Pancreas (tissue), 10 donors: ENCODE data around the gene LIN7B. TPM values are rescaled to one million over a fixed set of nuclear protein-coding genes. Genes with fewer than 3 reads are reported as not detected.
A peak's percentile ranks its signal among the peaks of the same experiment; 100 is the strongest.

Experiments used
- ATAC-seq, 4 donors: fragments of 200-7000 bp; cut with Tn5 transposase; one replicate each; pipeline versions ENCODE4 v1.8.0 to v1.9.1; 2020; ENCODE audit warnings: mild to moderate bottlenecking in 4 of 4, moderate library complexity in 4 of 4
- DNase-seq, 6 donors: peaks; one replicate each; pipeline ENCODE4 v3.0.0-alpha.2; 2020
- FAIRE-seq: peaks from 2 replicates; lab custom pipeline; 2012; peaks lifted over from hg19 to GRCh38; lab: Jason Lieb, UNC
- H3K27ac ChIP-seq, 4 donors: fragments of 200-600 bp; sonication (generic); 1 replicate in 3 of 4; 2 replicates in 1 of 4; pipeline versions ENCODE4 v1.5.0 to v1.8.0; 2020
- H3K27me3 ChIP-seq, 4 donors: fragments of 200-600 bp; one replicate each; pipeline ENCODE4 v1.8.0; 2021
- H3K36me3 ChIP-seq, 3 donors: fragments of 200-600 bp; sonication (generic) in 1 of 3; one replicate each; pipeline versions ENCODE4 v1.5.0 to v1.8.0; 2020 to 2021
- H3K4me1 ChIP-seq, 3 donors: fragments of 200-600 bp; one replicate each; pipeline ENCODE4 v1.8.0; 2021
- H3K4me3 ChIP-seq, 4 donors: fragments of 200-600 bp; sonication (generic) in 2 of 4; one replicate each; pipeline versions ENCODE4 v1.5.0 to v1.8.0; 2020 to 2021
- H3K9me3 ChIP-seq, 4 donors: fragments of 200-600 bp; one replicate each; pipeline ENCODE4 v1.8.0; 2021
- CTCF ChIP-seq, 4 donors: fragments of 200-600 bp; sonication (generic) in 3 of 4; IDR thresholded peaks; one replicate each; pipeline versions ENCODE4 v1.5.0 to v1.8.0; 2021; ENCODE audit warnings: antibody characterized with exemption in 4 of 4
- WGBS, 2 donors: extraction: QIAGEN DNeasy Blood & Tissue Kit; methylation state at CpG; one replicate each; pipeline ENCODE4 v1.1.7; 2013; 5-methylcytosine and 5-hydroxymethylcytosine counted together
- intact Hi-C, 3 donors: fragments of 100-400 bp; cut with DNase I; formaldehyde crosslinking; loops; one replicate each; pipeline versions ENCODE4 v1.11.1 to v1.14.2; 2022
- polyA plus RNA-seq, 2 donors: library from polyadenylated mRNA; stranded (reverse); fragments of 200-250 nt; gene quantifications; one replicate each; pipeline ENCODE4 v1.2.3, GENCODE V29; 2013
- total RNA-seq, 6 donors: library from RNA; stranded (reverse); fragmentation: NEBNext Ultra II Directional in 4 of 6; extraction: Animal tissue kit (Norgen Biotek cat#: 25700) in 4 of 6; gene quantifications; one replicate each; pipeline versions ENCODE4 v1.2.1 to v1.2.4, GENCODE V29; 2021 to 2023
- donor health status: healthy with polysubstance abuse.
- donor health status: DM: no; HTN: no; CAD: no; lungs with moderate emphysema.
- donor health status: DM: no; HTN: no; CAD: no.
- donor health status: control.
- donor health status: control.
- donor health status: Bipolar disorder and iron deficiency.
- donor health status: DM: yes; HTN: yes; CAD: no.
- donor health status: DM: no; HTN: no; CAD: no.
- donor health status: DM: no; HTN: no; CAD: no.
- donor health status: DM: yes; HTN: yes; CAD: no.

LIN7B gene
- total and polyA plus RNA-seq, 8 donors: 4.7 to 20.7 (median 5.7) TPM

GRCh38 chr19:49106648-49107135, 7.5 kb upstream of the LIN7B start:
- H3K9me3 ChIP-seq: no peaks in the 10 kb centered on the region
- no peaks in the 10 kb centered on the region for H3K27me3 ChIP-seq
- TF ChIP-seq CTCF (IDR thresholded peaks at IDR 0.05): peak; percentile 54 to 78 (median 65)
- FAIRE-seq: no peak
- intact Hi-C loops: no loop called here
- no peak overlapping the region for H3K27ac ChIP-seq
- H3K4me3 ChIP-seq: no peak overlapping the region
- WGBS, 2 donors: 54 to 60% methylated on average over 12 of the region's 12 CpGs
- no peaks in the 10 kb centered on the region for H3K4me1 ChIP-seq
- H3K36me3 ChIP-seq: peaks cover 0 to 59% (median 19%) of the 10 kb centered on the region in 3 donors
- peak; percentile 46 to 69 (median 60) for ATAC-seq
- peak in 3 of 6 donors; percentile 58 to 85 (median 67) for DNase-seq

GRCh38 chr19:49107625-49108459, 6.3 kb upstream of the LIN7B start:
- no peaks in the 10 kb centered on the region for H3K9me3 ChIP-seq
- WGBS, 2 donors: 95 to 96% methylated on average over 85 to 93 of the region's 93 CpGs
- intact Hi-C loops: no loop called here
- no peaks in the 10 kb centered on the region for H3K4me1 ChIP-seq
- no peak for FAIRE-seq
- no peak for TF ChIP-seq CTCF (IDR thresholded peaks at IDR 0.05)
- ATAC-seq: peak in 1 of 4 donors; percentile 3
- no peak overlapping the region for H3K4me3 ChIP-seq
- no peak overlapping the region for H3K27ac ChIP-seq
- no peaks in the 10 kb centered on the region for H3K27me3 ChIP-seq
- DNase-seq: peak in 1 of 6 donors; percentile 40
- peaks cover 0 to 48% (median 9%) of the 10 kb centered on the region in 3 donors for H3K36me3 ChIP-seq

- Histone ChIP-seq H3K27me3 (no peaks in the 10 kb centered on the region), H3K27ac (no peak overlapping the region), H3K36me3 (peaks cover 0 to 44% (median 9%) of the 10 kb centered on the region in 3 donors), H3K4me1 (peaks cover 0 to 7% (median 6%) of the 10 kb centered on the region in 3 donors), H3K4me3 (no peak overlapping the region), H3K9me3 (no peaks in the 10 kb centered on the region)
- DNase-seq: no peak
- WGBS, 2 donors: 85 to 90% methylated on average over 5 of the region's 5 CpGs
- intact Hi-C loops: no loop called here
- no peak for FAIRE-seq
- no peak for TF ChIP-seq CTCF (IDR thresholded peaks at IDR 0.05)
- ATAC-seq: no peak
Measured at GRCh38 chr19:49109051-49109450, 5.1 kb upstream of the LIN7B start.

GRCh38 chr19:49109569-49110233, 4.5 kb upstream of the LIN7B start:
- no peaks in the 10 kb centered on the region for H3K27me3 ChIP-seq
- FAIRE-seq (no peak), DNase-seq (no peak), ATAC-seq (no peak)
- H3K27ac ChIP-seq: no peak overlapping the region
- peaks cover 0 to 38% (median 9%) of the 10 kb centered on the region in 3 donors for H3K36me3 ChIP-seq
- H3K4me1 ChIP-seq: peaks cover 0 to 7% (median 6%) of the 10 kb centered on the region in 3 donors
- TF ChIP-seq CTCF (IDR thresholded peaks at IDR 0.05): no peak
- intact Hi-C loops: no loop called here
- 87 to 96% methylated on average over 8 of the region's 8 CpGs for WGBS, 2 donors
- H3K4me3 ChIP-seq: no peak overlapping the region
- H3K9me3 ChIP-seq: no peaks in the 10 kb centered on the region
